GM19438 (cell line): ENCODE data around the gene EHMT1.

Experiments used
- ATAC-seq: cut with Tn5 transposase; IDR thresholded peaks from one replicate; pipeline ENCODE4 v1.9.1; 2021; ENCODE audit warnings: low read depth; ENCODE audit not compliant: unreplicated experiment

Gene EHMT1

GRCh38 chr9:137755261-137755927, 136.6 kb downstream of the EHMT1 start:
- ATAC-seq = no peak

- no peak for ATAC-seq
Measured at GRCh38 chr9:137756045-137756744, 137.4 kb downstream of the EHMT1 start.

- no peak for ATAC-seq
Measured at GRCh38 chr9:137757139-137757538, 138.3 kb downstream of the EHMT1 start.

GRCh38 chr9:137757613-137758029, 138.8 kb downstream of the EHMT1 start:
- no peak for ATAC-seq

GRCh38 chr9:137758067-137758466, 139.3 kb downstream of the EHMT1 start:
- ATAC-seq = no peak

GRCh38 chr9:137759117-137759516, 140.3 kb downstream of the EHMT1 start:
- ATAC-seq = no peak

- no peak for ATAC-seq
Measured at GRCh38 chr9:137759649-137760321, 141.0 kb downstream of the EHMT1 start.

GRCh38 chr9:137760426-137760825, 141.6 kb downstream of the EHMT1 start:
- no peak for ATAC-seq

- no peak for ATAC-seq
Measured at GRCh38 chr9:137761032-137761431, 142.2 kb downstream of the EHMT1 start.

GRCh38 chr9:137761793-137762192, 143.0 kb downstream of the EHMT1 start:
- no peak for ATAC-seq

- ATAC-seq = no peak
Measured at GRCh38 chr9:137762414-137763061, 143.7 kb downstream of the EHMT1 start.

GRCh38 chr9:137763271-137763955, 144.6 kb downstream of the EHMT1 start:
- no peak for ATAC-seq

- no peak for ATAC-seq
Measured at GRCh38 chr9:137764171-137764671, 145.4 kb downstream of the EHMT1 start.

- ATAC-seq = no peak
Measured at GRCh38 chr9:137764981-137765380, 146.2 kb downstream of the EHMT1 start.

- no peak for ATAC-seq
Measured at GRCh38 chr9:137765536-137765935, 146.7 kb downstream of the EHMT1 start.

GRCh38 chr9:137771580-137771979, 152.8 kb downstream of the EHMT1 start:
- no peak for ATAC-seq

GRCh38 chr9:137772281-137772873, 153.6 kb downstream of the EHMT1 start:
- ATAC-seq = no peak

GRCh38 chr9:137774775-137775386, 156.1 kb downstream of the EHMT1 start:
- ATAC-seq = no peak

GRCh38 chr9:137776306-137776995, 157.6 kb downstream of the EHMT1 start:
- no peak for ATAC-seq
